H1 (cell line): ENCODE data around the gene HTR2A. TPM values are rescaled to one million over a fixed set of nuclear protein-coding genes. Genes with fewer than 3 reads are reported as not detected.

ENCODE experiments used
- CTCF ChIA-PET: fragments of 300-600 bp; sonication (Branson Sonifier 250); formaldehyde crosslinking; loops from one replicate; lab custom pipeline; 2021; ENCODE audit not compliant: partially characterized antibody; lab: Charles Lee
- POLR2A ChIA-PET: fragments of 300-600 bp; sonication (Branson Sonifier 250); formaldehyde crosslinking; loops from one replicate; lab custom pipeline; 2021; ENCODE audit warnings: inconsistent platforms; ENCODE audit not compliant: partially characterized antibody; lab: Charles Lee
- DNase-seq, 2 experiments: peaks; one replicate each; pipeline versions ENCODE4 v3.0.0 to v3.0.0-alpha.2; 2010 to 2022; ENCODE audit warnings: low spot score in 2 of 2, low read depth in 1 of 2, mixed read lengths in 1 of 2
- FAIRE-seq: peaks from 2 replicates; lab custom pipeline; 2011; peaks lifted over from hg19 to GRCh38; lab: Jason Lieb, UNC
- H2AFZ ChIP-seq: 2 replicates; pipeline ENCODE4 v1.8.1; 2012; ENCODE audit warnings: low read length, inconsistent platforms
- H2AK5ac ChIP-seq: 2 replicates; pipeline ENCODE4 v1.6.1; 2013; ENCODE audit warnings: low read depth, low read length
- H2BK120ac ChIP-seq: replicated peaks from 2 replicates; pipeline ENCODE3; 2013; ENCODE audit warnings: low read depth, low read length, inconsistent platforms
- H2BK12ac ChIP-seq: 2 replicates; pipeline ENCODE4 v1.6.1; 2013; ENCODE audit warnings: low read depth, low read length
- H2BK15ac ChIP-seq: 2 replicates; pipeline ENCODE4 v1.6.1; 2013; ENCODE audit warnings: low read length
- H2BK20ac ChIP-seq: 2 replicates; pipeline ENCODE4 v1.6.1; 2013; ENCODE audit warnings: low read length
- H2BK5ac ChIP-seq: 2 replicates; pipeline ENCODE4 v1.6.1; 2013; ENCODE audit warnings: low read depth, low read length
- H3K14ac ChIP-seq: 2 replicates; pipeline ENCODE4 v1.6.1; 2013; ENCODE audit warnings: inconsistent platforms; ENCODE audit not compliant: insufficient read length
- H3K18ac ChIP-seq: 2 replicates; pipeline ENCODE4 v1.6.1; 2013; ENCODE audit warnings: low read length; ENCODE audit errors: extremely low read depth
- H3K23ac ChIP-seq: 2 replicates; pipeline ENCODE4 v1.6.1; 2013; ENCODE audit warnings: inconsistent platforms; ENCODE audit not compliant: insufficient read length
- H3K23me2 ChIP-seq: 2 replicates; pipeline ENCODE4 v1.6.1; 2013; ENCODE audit warnings: low read depth, low read length
- H3K27ac ChIP-seq: 2 replicates; pipeline ENCODE4 v1.6.1; 2011; ENCODE audit warnings: low read depth, low read length, inconsistent platforms
- H3K27me3 ChIP-seq, 4 experiments: replicated peaks in 1 of 4; 1 replicate in 1 of 4; 2 replicates in 3 of 4; pipeline versions ENCODE4 v1.6.1 to v1.8.1; 2011 to 2013; ENCODE audit warnings: low read length in 3 of 4, mild to moderate bottlenecking in 3 of 4, inconsistent platforms in 2 of 4, mixed read lengths in 2 of 4, moderate library complexity in 1 of 4; ENCODE audit not compliant: control insufficient read depth in 3 of 4, insufficient read depth in 3 of 4; ENCODE audit errors: extremely low read depth in 1 of 4
- H3K36me3 ChIP-seq, 4 experiments: 2 replicates each; pipeline versions ENCODE4 v1.6.1 to v1.8.1; 2011 to 2013; ENCODE audit warnings: mild to moderate bottlenecking in 4 of 4, low read length in 3 of 4, moderate library complexity in 2 of 4, control low read depth in 1 of 4, inconsistent platforms in 1 of 4; ENCODE audit not compliant: insufficient read depth in 4 of 4, control insufficient read depth in 2 of 4
- H3K4ac ChIP-seq: replicated peaks from 2 replicates; pipeline ENCODE3; 2013; ENCODE audit warnings: low read length, low read depth, mixed read lengths, inconsistent platforms; ENCODE audit not compliant: insufficient read length
- H3K4me1 ChIP-seq, 4 experiments: replicated peaks in 1 of 4; 1 replicate in 1 of 4; 2 replicates in 3 of 4; pipeline versions ENCODE4 v1.6.1 to v1.8.1; 2011 to 2013; ENCODE audit warnings: low read length in 3 of 4, inconsistent platforms in 2 of 4, mixed read lengths in 1 of 4; ENCODE audit not compliant: insufficient read depth in 4 of 4, control insufficient read depth in 3 of 4
- H3K4me2 ChIP-seq, 2 experiments: 2 replicates each; pipeline versions ENCODE4 v1.6.1 to v1.8.1; 2011 to 2013; ENCODE audit warnings: low read depth in 2 of 2, low read length in 2 of 2, control low read depth in 1 of 2, inconsistent platforms in 1 of 2, mild to moderate bottlenecking in 1 of 2; ENCODE audit not compliant: insufficient read depth in 1 of 2
- H3K4me3 ChIP-seq, 4 experiments: fragments of 200-600, 300-600 bp in 1 of 4; sonication (generic), shearing (Covaris generic), sonication (Bioruptor Twin) in 1 of 4; 2 replicates each; pipeline versions ENCODE4 v1.5.1 to v1.8.1; 2011 to 2016; ENCODE audit warnings: low read length in 4 of 4, low read depth in 3 of 4, control low read depth in 2 of 4, inconsistent platforms in 2 of 4, mild to moderate bottlenecking in 2 of 4, mixed read lengths in 1 of 4, moderate library complexity in 1 of 4; ENCODE audit not compliant: insufficient read depth in 2 of 4; ENCODE audit errors: extremely low read depth in 1 of 4
- H3K56ac ChIP-seq: replicated peaks from 2 replicates; pipeline ENCODE3; 2013; ENCODE audit warnings: low read depth, mild to moderate bottlenecking, mixed read lengths, low read length, inconsistent platforms; ENCODE audit not compliant: insufficient read length
- H3K79me1 ChIP-seq: 2 replicates; pipeline ENCODE4 v1.6.1; 2013; ENCODE audit warnings: low read depth, low read length, control low read depth
- H3K79me2 ChIP-seq, 2 experiments: 2 replicates each; pipeline versions ENCODE4 v1.6.1 to v1.8.1; 2012 to 2013; ENCODE audit warnings: low read length in 2 of 2, mild to moderate bottlenecking in 2 of 2, inconsistent platforms in 1 of 2; ENCODE audit not compliant: insufficient read depth in 2 of 2, control insufficient read depth in 1 of 2
- H3K9ac ChIP-seq, 4 experiments: replicated peaks in 1 of 4; 1 replicate in 1 of 4; 2 replicates in 3 of 4; pipeline versions ENCODE4 v1.6.1 to v1.8.1; 2011 to 2013; ENCODE audit warnings: low read depth in 3 of 4, low read length in 3 of 4, control low read depth in 2 of 4, mild to moderate bottlenecking in 2 of 4, moderate library complexity in 2 of 4, inconsistent platforms in 1 of 4; ENCODE audit errors: extremely low read depth in 1 of 4
- H3K9me3 ChIP-seq, 2 experiments: 2 replicates each; pipeline versions ENCODE4 v1.6.1 to v1.8.1; 2012 to 2013; ENCODE audit warnings: mild to moderate bottlenecking in 2 of 2, moderate library complexity in 2 of 2, control low read depth in 1 of 2, inconsistent platforms in 1 of 2, low read depth in 1 of 2, low read length in 1 of 2, mixed read lengths in 1 of 2; ENCODE audit not compliant: insufficient read depth in 2 of 2
- H4K20me1 ChIP-seq, 2 experiments: replicated peaks in 1 of 2; 2 replicates each; pipeline versions ENCODE3 to v1.8.1; 2011 to 2013; ENCODE audit warnings: inconsistent platforms in 2 of 2, low read length in 2 of 2, mild to moderate bottlenecking in 1 of 2; ENCODE audit not compliant: insufficient read depth in 2 of 2, control insufficient read depth in 1 of 2
- H4K5ac ChIP-seq: 2 replicates; pipeline ENCODE4 v1.6.1; 2013; ENCODE audit warnings: low read length, low read depth, mixed read lengths, inconsistent platforms; ENCODE audit not compliant: insufficient read length
- H4K8ac ChIP-seq: 2 replicates; pipeline ENCODE4 v1.8.0; 2013; ENCODE audit warnings: mild to moderate bottlenecking, moderate library complexity, low read length, inconsistent platforms; ENCODE audit not compliant: insufficient read depth; ENCODE audit errors: extremely low read depth
- H4K91ac ChIP-seq: replicated peaks from 2 replicates; pipeline ENCODE3; 2013; ENCODE audit warnings: low read length, mixed read lengths, inconsistent platforms; ENCODE audit not compliant: insufficient read length
- ASH2L ChIP-seq: fragments of 200-600, 300-600 bp; sonication (generic); IDR thresholded peaks from one replicate; pipeline ENCODE4 v1.7.1; 2017; ENCODE audit warnings: low read length
- KDM5A ChIP-seq: fragments of 200-600 bp; IDR thresholded peaks from 2 replicates; pipeline ENCODE4 v1.7.1; 2012; ENCODE audit warnings: mild to moderate bottlenecking, low read length, inconsistent platforms, mixed read lengths
- USF2 ChIP-seq: IDR thresholded peaks from 2 replicates; pipeline ENCODE4 v1.6.1; 2011; ENCODE audit warnings: low read length, improper control_type of control experiment
- WGBS, 2 experiments: shearing (Covaris generic) in 1 of 2; methylation state at CpG; one replicate each; pipeline versions ENCODE4 v1.1.6 to v1.1.7; 2013 to 2015; ENCODE audit warnings: low lambda C conversion rate in 2 of 2, mixed read lengths in 2 of 2, inconsistent platforms in 1 of 2, low coverage in 1 of 2, missing lambda C conversion rate in 1 of 2; ENCODE audit not compliant: insufficient replicate concordance in 2 of 2, insufficient coverage in 1 of 2, insufficient read length in 1 of 2; ENCODE audit errors: extremely low coverage in 1 of 2, missing lambda C conversion rate in 1 of 2; 5-methylcytosine and 5-hydroxymethylcytosine counted together
- polyA plus RNA-seq, 7 experiments: library from polyadenylated mRNA; depleted of rRNA in 3 of 7; stranded (reverse) in 5 of 7; unstranded in 2 of 7; fragments of >200 nt in 5 of 7; fragments of 200-250 nt in 2 of 7; gene quantifications; 1 replicate in 5 of 7; 2 replicates in 1 of 7; 4 replicates in 1 of 7; pipeline versions ENCODE4 v1.2.1 to v1.2.3, GENCODE V29; 2011 to 2013; ENCODE audit warnings: missing spikeins in 2 of 7, mixed read lengths in 2 of 7
- total RNA-seq: library from RNA; stranded (reverse); fragmentation: NEBNext Ultra II Directional; extraction: Animal tissue kit (Norgen Biotek cat#: 25700); gene quantifications from 2 replicates; pipeline ENCODE4 v1.2.1, GENCODE V29; 2021

The HTR2A gene
- total and polyA plus RNA-seq, 2 of the 8 experiments (the other 6 are each of a cell fraction or from before 2014, with no cell fraction given): not detected

GRCh38 chr13:46804391-46804815, 92.5 kb downstream of the HTR2A start:
- TF ChIP-seq KDM5A (no peak), USF2 (no peak), ASH2L (no peak)
- TF ChIP-seq, all 59 proteins: peak for 0
- Histone ChIP-seq H3K9me3 (no peaks in the 10 kb centered on the region), H3K79me2 (no peaks in the 10 kb centered on the region), H2BK15ac (no peak overlapping the region), H2BK20ac (no peak overlapping the region), H3K79me1 (no peaks in the 10 kb centered on the region), H3K23me2 (no peaks in the 10 kb centered on the region), H3K27ac (no peak overlapping the region), H4K91ac (no peak overlapping the region), H2BK120ac (no peak overlapping the region), H4K20me1 (no peaks in the 10 kb centered on the region), H3K4me1 (no peaks in the 10 kb centered on the region), H3K14ac (no peak overlapping the region), H2BK12ac (no peak overlapping the region), H2BK5ac (no peak overlapping the region), H3K18ac (no peak overlapping the region), H3K9ac (no peak overlapping the region), H3K27me3 (no peaks in the 10 kb centered on the region), H4K8ac (no peak overlapping the region), H3K4me2 (no peak overlapping the region), H3K36me3 (no peaks in the 10 kb centered on the region), H4K5ac (no peak overlapping the region), H3K4me3 (no peak overlapping the region), H2AFZ (no peak overlapping the region), H3K23ac (no peak overlapping the region), H3K4ac (no peak overlapping the region), H3K56ac (no peak overlapping the region), H2AK5ac (no peak overlapping the region)
- 89% methylated on average over 3 of the region's 3 CpGs; no CpG with 5 or more reads in 1 of the 2 experiments for WGBS, 2 experiments
- ChIA-PET POLR2A (no interaction called here), CTCF (no interaction called here)
- FAIRE-seq (no peak), DNase-seq (no peak)
